Measurements from ENCODE around the gene LSM14A. TPM values are rescaled to one million over a fixed set of nuclear protein-coding genes. Genes with fewer than 3 reads are reported as not detected.

The LSM14A gene
- total and polyA plus RNA-seq, 4 donors = 12.6 to 133 (median 48.0) TPM

DNA sequence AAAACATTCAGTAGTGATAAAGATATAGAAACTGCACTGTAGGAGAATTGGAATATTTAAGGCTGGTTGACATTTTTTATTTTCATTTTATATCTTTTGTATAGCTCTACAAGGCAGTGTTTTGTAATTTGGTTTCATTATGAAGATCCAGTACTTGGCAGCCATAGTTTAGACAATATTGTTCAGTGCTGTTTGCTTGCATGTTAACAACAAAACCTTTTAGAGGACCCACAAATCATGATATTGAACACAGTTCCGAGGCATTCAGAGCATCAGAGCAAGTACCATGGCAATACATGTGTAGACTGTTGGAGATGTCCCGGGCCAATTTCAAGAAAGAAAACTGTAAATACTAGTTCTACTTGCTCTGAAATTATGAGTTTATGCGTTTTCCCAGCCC, 56.5 kb downstream of the LSM14A start:
- DNase-seq (ENCODE audit: low spot score) = no peak
- Histone ChIP-seq H3K9ac (ENCODE audit: low read depth in 1 of 2, low read length in 2 of 2) (no peak overlapping the region), H3K27me3 (ENCODE audit: control insufficient read depth in 4 of 4, insufficient read depth in 4 of 4, low read length in 3 of 4) (no peaks in the 10 kb centered on the region), H3K4me1 (ENCODE audit: control insufficient read depth in 4 of 4, insufficient read depth in 4 of 4, low read length in 3 of 4) (peaks cover 0 to 6% (median 1%) of the 10 kb centered on the region in 4 donors), H3K9me3 (ENCODE audit: control insufficient read depth in 4 of 4, low read length in 3 of 4) (no peaks in the 10 kb centered on the region), H3K27ac (ENCODE audit: low read depth in 1 of 2, low read length in 2 of 2) (no peak overlapping the region), H3K4me3 (ENCODE audit: low read depth in 1 of 3, low read length in 3 of 3) (no peak overlapping the region), H3K36me3 (ENCODE audit: control insufficient read depth in 4 of 4, insufficient read depth in 3 of 4, low read depth in 1 of 4, low read length in 3 of 4) (peaks cover 5 to 50% (median 42%) of the 10 kb centered on the region in 4 donors)
- WGBS = 96% methylated on average over 3 of the region's 3 CpGs
- TF ChIP-seq TAF1 (conservative IDR thresholded peaks at IDR 0.05) (no peak), EGR1 (IDR thresholded peaks at IDR 0.05; ENCODE audit: low read depth in 2 of 2) (no peak), NR2F2 (IDR thresholded peaks at IDR 0.05) (no peak)
- TF ChIP-seq, protein P1, sequence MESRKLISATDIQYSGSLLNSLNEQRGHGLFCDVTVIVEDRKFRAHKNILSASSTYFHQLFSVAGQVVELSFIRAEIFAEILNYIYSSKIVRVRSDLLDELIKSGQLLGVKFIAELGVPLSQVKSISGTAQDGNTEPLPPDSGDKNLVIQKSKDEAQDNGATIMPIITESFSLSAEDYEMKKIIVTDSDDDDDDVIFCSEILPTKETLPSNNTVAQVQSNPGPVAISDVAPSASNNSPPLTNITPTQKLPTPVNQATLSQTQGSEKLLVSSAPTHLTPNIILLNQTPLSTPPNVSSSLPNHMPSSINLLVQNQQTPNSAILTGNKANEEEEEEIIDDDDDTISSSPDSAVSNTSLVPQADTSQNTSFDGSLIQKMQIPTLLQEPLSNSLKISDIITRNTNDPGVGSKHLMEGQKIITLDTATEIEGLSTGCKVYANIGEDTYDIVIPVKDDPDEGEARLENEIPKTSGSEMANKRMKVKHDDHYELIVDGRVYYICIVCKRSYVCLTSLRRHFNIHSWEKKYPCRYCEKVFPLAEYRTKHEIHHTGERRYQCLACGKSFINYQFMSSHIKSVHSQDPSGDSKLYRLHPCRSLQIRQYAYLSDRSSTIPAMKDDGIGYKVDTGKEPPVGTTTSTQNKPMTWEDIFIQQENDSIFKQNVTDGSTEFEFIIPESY (IDR thresholded peaks at IDR 0.05) = no peak

GRCh38 chr19:34229721-34230120, 57.4 kb downstream of the LSM14A start:
- Histone ChIP-seq H3K9me3 (ENCODE audit: control insufficient read depth in 4 of 4, low read length in 3 of 4) (no peaks in the 10 kb centered on the region), H3K9ac (ENCODE audit: low read depth in 1 of 2, low read length in 2 of 2) (no peak overlapping the region), H3K27me3 (ENCODE audit: control insufficient read depth in 4 of 4, insufficient read depth in 4 of 4, low read length in 3 of 4) (no peaks in the 10 kb centered on the region), H3K4me3 (ENCODE audit: low read depth in 1 of 3, low read length in 3 of 3) (no peak overlapping the region), H3K36me3 (ENCODE audit: control insufficient read depth in 4 of 4, insufficient read depth in 3 of 4, low read depth in 1 of 4, low read length in 3 of 4) (peaks cover 5 to 43% (median 36%) of the 10 kb centered on the region in 4 donors), H3K27ac (ENCODE audit: low read depth in 1 of 2, low read length in 2 of 2) (no peak overlapping the region), H3K4me1 (ENCODE audit: control insufficient read depth in 4 of 4, insufficient read depth in 4 of 4, low read length in 3 of 4) (peaks cover 0 to 4% (median 1%) of the 10 kb centered on the region in 4 donors)
- WGBS = 94% methylated on average over 4 of the region's 4 CpGs
- no peak for DNase-seq (ENCODE audit: low spot score)
- TF ChIP-seq GABPA (IDR thresholded peaks at IDR 0.05 in 1 of 2, conservative IDR thresholded peaks at IDR 0.05 in 1 of 2) = no peak
- no peak for TF ChIP-seq JUND (IDR thresholded peaks at IDR 0.05)
- no peak for TF ChIP-seq EGR1 (IDR thresholded peaks at IDR 0.05; ENCODE audit: low read depth in 2 of 2)
- TF ChIP-seq, protein P2, sequence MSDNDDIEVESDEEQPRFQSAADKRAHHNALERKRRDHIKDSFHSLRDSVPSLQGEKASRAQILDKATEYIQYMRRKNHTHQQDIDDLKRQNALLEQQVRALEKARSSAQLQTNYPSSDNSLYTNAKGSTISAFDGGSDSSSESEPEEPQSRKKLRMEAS (IDR thresholded peaks at IDR 0.05) = no peak
- no peak for TF ChIP-seq RXRA (IDR thresholded peaks at IDR 0.05)
- no peak for TF ChIP-seq SP1 (IDR thresholded peaks at IDR 0.05)
- TF ChIP-seq TAF1 (conservative IDR thresholded peaks at IDR 0.05) = no peak
- TF ChIP-seq HNF4A (conservative IDR thresholded peaks at IDR 0.05) = no peak
- TF ChIP-seq RAD21 (IDR thresholded peaks at IDR 0.05) = no peak
- TF ChIP-seq NR2F2 (IDR thresholded peaks at IDR 0.05) = no peak
- TF ChIP-seq FOXA2 (IDR thresholded peaks at IDR 0.05) = no peak
- TF ChIP-seq, protein P3, sequence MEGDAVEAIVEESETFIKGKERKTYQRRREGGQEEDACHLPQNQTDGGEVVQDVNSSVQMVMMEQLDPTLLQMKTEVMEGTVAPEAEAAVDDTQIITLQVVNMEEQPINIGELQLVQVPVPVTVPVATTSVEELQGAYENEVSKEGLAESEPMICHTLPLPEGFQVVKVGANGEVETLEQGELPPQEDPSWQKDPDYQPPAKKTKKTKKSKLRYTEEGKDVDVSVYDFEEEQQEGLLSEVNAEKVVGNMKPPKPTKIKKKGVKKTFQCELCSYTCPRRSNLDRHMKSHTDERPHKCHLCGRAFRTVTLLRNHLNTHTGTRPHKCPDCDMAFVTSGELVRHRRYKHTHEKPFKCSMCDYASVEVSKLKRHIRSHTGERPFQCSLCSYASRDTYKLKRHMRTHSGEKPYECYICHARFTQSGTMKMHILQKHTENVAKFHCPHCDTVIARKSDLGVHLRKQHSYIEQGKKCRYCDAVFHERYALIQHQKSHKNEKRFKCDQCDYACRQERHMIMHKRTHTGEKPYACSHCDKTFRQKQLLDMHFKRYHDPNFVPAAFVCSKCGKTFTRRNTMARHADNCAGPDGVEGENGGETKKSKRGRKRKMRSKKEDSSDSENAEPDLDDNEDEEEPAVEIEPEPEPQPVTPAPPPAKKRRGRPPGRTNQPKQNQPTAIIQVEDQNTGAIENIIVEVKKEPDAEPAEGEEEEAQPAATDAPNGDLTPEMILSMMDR (IDR thresholded peaks at IDR 0.05; ENCODE audit: low read depth, low read length, missing input control) = no peak
- TF ChIP-seq YY1 (IDR thresholded peaks at IDR 0.05) = no peak
- TF ChIP-seq, protein P1 (IDR thresholded peaks at IDR 0.05) = no peak
- TF ChIP-seq ATF3 (IDR thresholded peaks at IDR 0.05) = no peak
